ENCODE results near the gene GRB7.

GRB7 gene

DNA sequence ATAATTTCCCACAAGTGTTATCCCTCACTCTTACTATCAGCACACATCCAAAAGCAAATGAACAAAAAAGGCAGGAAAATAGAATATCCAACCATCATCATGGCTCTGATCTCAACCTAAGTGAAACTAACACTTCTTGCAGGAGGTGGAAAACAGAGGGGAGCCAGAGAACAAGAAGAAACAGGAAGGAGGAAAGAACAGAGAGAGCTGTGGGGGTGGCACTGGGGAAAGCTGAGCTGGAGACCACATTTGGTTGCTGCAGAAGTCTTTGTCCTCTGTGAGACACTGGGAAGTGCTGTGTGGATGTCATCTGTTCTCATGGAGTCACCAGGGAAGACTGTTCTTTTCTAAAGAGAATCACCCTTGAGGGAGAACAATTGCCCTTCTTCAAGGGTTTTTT is 34.7 kb downstream of the GRB7 start:
- TF ChIP-seq FOXP2 (optimal IDR thresholded peaks at IDR 0.05; ENCODE audit: borderline replicate concordance, extremely low read depth, extremely low read length, insufficient read depth) (no peak), SIN3A (IDR thresholded peaks at IDR 0.05; ENCODE audit: borderline replicate concordance, insufficient read depth, low read length) (no peak), POLR2AphosphoS5 (IDR thresholded peaks at IDR 0.05; ENCODE audit: low read depth, low read length) (no peak), TAF1 (IDR thresholded peaks at IDR 0.05; ENCODE audit: borderline replicate concordance, insufficient read depth, low read length) (no peak)
- TF ChIP-seq, protein P1, sequence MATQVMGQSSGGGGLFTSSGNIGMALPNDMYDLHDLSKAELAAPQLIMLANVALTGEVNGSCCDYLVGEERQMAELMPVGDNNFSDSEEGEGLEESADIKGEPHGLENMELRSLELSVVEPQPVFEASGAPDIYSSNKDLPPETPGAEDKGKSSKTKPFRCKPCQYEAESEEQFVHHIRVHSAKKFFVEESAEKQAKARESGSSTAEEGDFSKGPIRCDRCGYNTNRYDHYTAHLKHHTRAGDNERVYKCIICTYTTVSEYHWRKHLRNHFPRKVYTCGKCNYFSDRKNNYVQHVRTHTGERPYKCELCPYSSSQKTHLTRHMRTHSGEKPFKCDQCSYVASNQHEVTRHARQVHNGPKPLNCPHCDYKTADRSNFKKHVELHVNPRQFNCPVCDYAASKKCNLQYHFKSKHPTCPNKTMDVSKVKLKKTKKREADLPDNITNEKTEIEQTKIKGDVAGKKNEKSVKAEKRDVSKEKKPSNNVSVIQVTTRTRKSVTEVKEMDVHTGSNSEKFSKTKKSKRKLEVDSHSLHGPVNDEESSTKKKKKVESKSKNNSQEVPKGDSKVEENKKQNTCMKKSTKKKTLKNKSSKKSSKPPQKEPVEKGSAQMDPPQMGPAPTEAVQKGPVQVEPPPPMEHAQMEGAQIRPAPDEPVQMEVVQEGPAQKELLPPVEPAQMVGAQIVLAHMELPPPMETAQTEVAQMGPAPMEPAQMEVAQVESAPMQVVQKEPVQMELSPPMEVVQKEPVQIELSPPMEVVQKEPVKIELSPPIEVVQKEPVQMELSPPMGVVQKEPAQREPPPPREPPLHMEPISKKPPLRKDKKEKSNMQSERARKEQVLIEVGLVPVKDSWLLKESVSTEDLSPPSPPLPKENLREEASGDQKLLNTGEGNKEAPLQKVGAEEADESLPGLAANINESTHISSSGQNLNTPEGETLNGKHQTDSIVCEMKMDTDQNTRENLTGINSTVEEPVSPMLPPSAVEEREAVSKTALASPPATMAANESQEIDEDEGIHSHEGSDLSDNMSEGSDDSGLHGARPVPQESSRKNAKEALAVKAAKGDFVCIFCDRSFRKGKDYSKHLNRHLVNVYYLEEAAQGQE (IDR thresholded peaks at IDR 0.05; ENCODE audit: insufficient read depth in 1 of 2, low read depth in 2 of 2, low read length in 2 of 2), result no peak

DNA sequence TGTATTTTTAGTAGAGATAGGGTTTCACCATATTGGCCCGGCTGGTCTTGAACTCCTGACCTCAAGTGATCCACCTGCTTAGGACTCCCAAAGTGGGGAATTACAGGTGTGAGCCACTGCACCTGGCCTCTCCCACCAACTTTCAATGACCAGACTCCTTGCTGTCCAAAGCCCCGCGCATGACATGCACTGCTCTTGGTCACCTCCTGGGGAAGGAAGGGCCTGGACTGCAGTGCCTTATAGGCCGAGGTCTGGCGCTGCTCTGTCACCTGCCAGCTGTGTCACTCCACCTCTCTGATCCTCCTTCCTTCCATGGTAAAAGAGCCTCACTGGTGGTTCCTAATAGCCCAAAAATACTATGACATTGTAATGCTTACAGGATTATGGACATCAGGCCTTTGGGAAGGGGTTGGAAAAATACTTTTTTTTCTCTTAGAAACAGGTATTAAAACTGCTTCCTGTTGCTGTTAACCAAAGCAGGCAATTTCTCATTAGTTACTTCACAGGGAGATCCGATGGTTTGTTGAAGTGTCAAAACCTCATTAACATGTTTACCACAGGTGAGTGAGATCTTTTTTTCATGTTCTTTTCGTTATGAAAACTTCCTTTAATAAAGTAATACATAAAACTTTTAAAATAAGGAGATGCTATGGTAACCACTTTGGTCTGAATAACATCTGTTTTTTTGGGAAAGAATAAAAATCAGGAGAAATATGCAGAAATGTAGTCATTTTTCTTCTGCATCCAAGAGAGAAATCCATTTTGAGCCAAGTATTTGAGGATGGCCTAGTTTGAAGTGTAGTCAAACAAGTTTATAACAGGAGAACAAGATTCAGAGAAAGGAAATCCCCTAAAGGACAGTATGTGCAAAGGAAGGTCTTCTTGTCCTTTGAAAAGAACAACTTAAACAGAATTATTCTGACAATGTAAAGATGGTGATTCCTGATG is 35.5 kb downstream of the GRB7 start:
- TF ChIP-seq, protein P1 (IDR thresholded peaks at IDR 0.05; ENCODE audit: insufficient read depth in 1 of 2, low read depth in 2 of 2, low read length in 2 of 2), result no peak
- no peak for TF ChIP-seq TAF1 (IDR thresholded peaks at IDR 0.05; ENCODE audit: borderline replicate concordance, insufficient read depth, low read length)
- no peak for TF ChIP-seq POLR2AphosphoS5 (IDR thresholded peaks at IDR 0.05; ENCODE audit: low read depth, low read length)
- TF ChIP-seq FOXP2 (optimal IDR thresholded peaks at IDR 0.05; ENCODE audit: borderline replicate concordance, extremely low read depth, extremely low read length, insufficient read depth), result no peak
- no peak for TF ChIP-seq SIN3A (IDR thresholded peaks at IDR 0.05; ENCODE audit: borderline replicate concordance, insufficient read depth, low read length)

DNA sequence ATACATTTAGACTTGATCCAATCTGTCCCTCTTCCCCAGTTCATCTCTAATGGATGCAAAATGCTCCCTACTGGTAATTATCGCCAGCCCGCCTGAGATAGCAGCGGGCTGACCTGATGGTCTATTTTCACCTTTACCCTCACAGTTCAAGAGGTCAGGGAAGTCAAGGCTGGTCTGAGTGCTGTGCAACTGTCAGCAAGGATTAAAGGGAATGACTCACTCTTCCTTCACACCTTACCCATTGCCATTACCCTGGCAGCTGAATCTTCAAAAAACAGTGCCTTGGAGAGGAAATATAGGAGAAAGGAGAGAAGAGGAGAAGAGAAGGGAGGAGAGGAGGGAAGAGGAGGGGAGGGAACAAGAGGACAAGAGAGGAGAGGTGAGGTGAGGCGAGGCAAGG is 36.3 kb downstream of the GRB7 start:
- TF ChIP-seq SIN3A (IDR thresholded peaks at IDR 0.05; ENCODE audit: borderline replicate concordance, insufficient read depth, low read length), result no peak
- no peak for TF ChIP-seq TAF1 (IDR thresholded peaks at IDR 0.05; ENCODE audit: borderline replicate concordance, insufficient read depth, low read length)
- no peak for TF ChIP-seq POLR2AphosphoS5 (IDR thresholded peaks at IDR 0.05; ENCODE audit: low read depth, low read length)
- TF ChIP-seq, protein P1 (IDR thresholded peaks at IDR 0.05; ENCODE audit: insufficient read depth in 1 of 2, low read depth in 2 of 2, low read length in 2 of 2), result no peak
- TF ChIP-seq FOXP2 (optimal IDR thresholded peaks at IDR 0.05; ENCODE audit: borderline replicate concordance, extremely low read depth, extremely low read length, insufficient read depth), result no peak

DNA sequence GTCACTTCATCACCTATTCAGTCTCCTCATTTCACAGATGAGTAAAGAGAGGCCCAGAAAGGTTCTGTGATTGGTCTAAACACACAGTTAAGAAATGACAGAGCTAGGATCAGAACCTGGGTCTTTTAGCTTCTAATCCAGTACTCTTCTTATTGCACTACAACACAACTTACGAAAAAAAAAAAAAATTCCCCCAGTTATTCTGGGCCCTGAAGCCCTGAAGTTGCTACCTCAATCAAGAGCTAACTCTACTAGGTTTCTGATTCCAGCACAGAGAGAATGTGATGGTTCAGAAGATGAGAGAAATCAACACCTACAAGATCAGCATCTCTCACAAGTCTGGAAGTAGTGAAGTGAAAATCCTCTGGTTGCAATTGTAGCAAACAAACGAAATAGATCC is 37.3 kb downstream of the GRB7 start:
- TF ChIP-seq, protein P1 (IDR thresholded peaks at IDR 0.05; ENCODE audit: insufficient read depth in 1 of 2, low read depth in 2 of 2, low read length in 2 of 2), result no peak
- TF ChIP-seq SIN3A (IDR thresholded peaks at IDR 0.05; ENCODE audit: borderline replicate concordance, insufficient read depth, low read length) (no peak), POLR2AphosphoS5 (IDR thresholded peaks at IDR 0.05; ENCODE audit: low read depth, low read length) (no peak)

Data from PFSK-1 (cell line).